GM10248 (cell line): Measurements from ENCODE around the gene TIMM8B.
"Not testable (repeated sequence)": the region's sequence is repeated elsewhere in the genome, so short reads cannot be mapped to it uniquely, and the experiment has no call there.

Experiments used
- CTCF ChIA-PET: fragments of 300-600 bp; sonication (Branson Sonifier 250); formaldehyde crosslinking; extraction: SDS; loops from one replicate; lab custom pipeline; 2021; ENCODE audit warnings: antibody characterized with exemption; lab: Yijun Ruan, JAX
- POLR2A ChIA-PET: fragments of 350-650 bp; sonication (Branson Sonifier 250); formaldehyde crosslinking; extraction: SDS; loops from one replicate; lab custom pipeline; 2020; ENCODE audit warnings: antibody characterized with exemption; lab: Yijun Ruan, JAX
- DNase-seq: peaks from one replicate; pipeline ENCODE4 v3.0.0; 2012; ENCODE audit errors: extremely low spot score
- TF ChIP-seq, protein P1 (sequence below): IDR thresholded peaks from 2 replicates; pipeline ENCODE4 v1.5.1; 2012; ENCODE audit warnings: mild to moderate bottlenecking, low read depth; ENCODE audit errors: extremely low read depth, missing control alignments, control extremely low read depth

The TIMM8B gene

DNA sequence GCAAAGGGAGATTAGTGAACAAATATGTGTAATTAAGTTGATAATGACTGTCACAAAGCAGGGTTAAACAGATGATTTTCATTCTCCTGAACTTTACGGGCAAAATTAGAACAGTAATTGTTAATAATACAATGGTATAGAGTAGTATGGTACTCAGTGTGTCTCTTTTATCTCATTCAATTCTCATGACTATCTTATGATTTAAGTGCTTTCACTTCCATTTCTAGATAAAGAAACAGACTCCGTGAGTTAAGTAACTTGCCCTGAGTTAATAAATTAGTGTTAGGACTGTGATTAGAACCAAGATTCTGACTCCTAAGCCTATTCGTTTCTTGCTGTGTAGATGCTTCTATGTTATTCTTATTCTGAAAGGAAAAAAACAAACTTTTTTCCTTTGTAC, 34.8 kb downstream of the TIMM8B start:
- POLR2A ChIA-PET, result no interaction called here
- TF ChIP-seq, protein P1, sequence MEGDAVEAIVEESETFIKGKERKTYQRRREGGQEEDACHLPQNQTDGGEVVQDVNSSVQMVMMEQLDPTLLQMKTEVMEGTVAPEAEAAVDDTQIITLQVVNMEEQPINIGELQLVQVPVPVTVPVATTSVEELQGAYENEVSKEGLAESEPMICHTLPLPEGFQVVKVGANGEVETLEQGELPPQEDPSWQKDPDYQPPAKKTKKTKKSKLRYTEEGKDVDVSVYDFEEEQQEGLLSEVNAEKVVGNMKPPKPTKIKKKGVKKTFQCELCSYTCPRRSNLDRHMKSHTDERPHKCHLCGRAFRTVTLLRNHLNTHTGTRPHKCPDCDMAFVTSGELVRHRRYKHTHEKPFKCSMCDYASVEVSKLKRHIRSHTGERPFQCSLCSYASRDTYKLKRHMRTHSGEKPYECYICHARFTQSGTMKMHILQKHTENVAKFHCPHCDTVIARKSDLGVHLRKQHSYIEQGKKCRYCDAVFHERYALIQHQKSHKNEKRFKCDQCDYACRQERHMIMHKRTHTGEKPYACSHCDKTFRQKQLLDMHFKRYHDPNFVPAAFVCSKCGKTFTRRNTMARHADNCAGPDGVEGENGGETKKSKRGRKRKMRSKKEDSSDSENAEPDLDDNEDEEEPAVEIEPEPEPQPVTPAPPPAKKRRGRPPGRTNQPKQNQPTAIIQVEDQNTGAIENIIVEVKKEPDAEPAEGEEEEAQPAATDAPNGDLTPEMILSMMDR, result no peak
- DNase-seq, result peak; percentile 17
- CTCF ChIA-PET, result no interaction called here

DNA sequence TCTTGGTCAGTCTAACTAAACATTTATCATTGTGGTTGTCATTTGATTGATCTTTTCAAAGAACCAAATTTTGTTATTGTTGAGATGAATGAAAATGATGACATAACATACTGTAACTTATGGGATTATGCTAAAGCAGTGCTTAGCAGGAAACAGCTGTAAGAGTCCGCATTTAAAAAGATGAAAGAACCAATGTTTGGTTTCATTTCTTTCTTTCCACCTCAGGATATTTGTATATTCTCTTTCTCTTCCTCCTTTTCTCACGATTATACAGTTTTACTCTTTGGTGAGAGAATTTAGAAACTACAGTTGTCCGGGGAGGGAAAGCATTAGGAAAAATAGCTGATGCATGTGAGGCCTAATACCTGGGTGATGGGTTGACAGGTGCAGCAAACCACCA, 35.8 kb downstream of the TIMM8B start:
- peak; percentile 40 for DNase-seq
- POLR2A ChIA-PET, result no interaction called here
- TF ChIP-seq, protein P1, result no peak
- CTCF ChIA-PET, result no interaction called here

DNA sequence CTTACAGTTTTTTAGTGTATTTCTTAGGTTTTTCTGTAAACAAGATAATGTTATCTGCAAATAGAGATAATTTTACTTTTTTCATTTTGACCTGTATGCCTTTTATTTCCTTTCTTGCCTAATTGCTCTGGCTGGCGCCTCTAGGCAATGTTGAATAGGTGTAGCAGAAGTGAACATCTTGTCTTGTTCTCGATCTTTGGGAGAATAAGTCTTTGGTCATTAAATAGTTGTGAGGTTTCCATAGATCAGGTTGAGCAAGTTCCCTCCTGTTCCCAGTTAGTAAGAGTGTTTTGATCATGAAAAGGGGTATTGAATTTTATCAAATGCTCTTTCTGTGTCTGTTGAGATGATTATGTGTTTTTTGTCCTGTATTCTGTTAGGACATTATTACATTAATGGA, 36.8 kb downstream of the TIMM8B start:
- TF ChIP-seq, protein P1, result no peak
- CTCF ChIA-PET, result no interaction called here
- POLR2A ChIA-PET, result no interaction called here
- DNase-seq, result no peak

DNA sequence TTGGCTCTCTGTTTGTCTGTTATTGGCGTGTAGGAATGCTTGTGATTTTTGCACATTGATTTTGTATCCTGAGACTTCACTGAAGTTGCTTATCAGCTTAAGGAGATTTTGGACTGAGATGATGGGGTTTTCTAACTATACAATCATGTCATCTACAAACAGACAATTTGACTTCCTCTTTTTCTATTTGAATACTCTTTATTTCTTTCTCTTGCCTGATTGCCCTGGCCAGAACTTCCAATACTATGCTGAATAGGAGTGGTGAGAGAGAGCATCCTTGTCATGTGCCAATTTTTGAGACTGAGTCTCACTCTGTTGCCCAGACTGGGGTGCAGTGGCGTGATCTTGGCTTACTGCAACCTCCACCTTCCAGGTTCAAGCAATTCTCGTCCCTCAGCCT, 38.3 kb downstream of the TIMM8B start:
- CTCF ChIA-PET, result interaction anchor here (0.7 kb wide), 1 partner anchor 84 kb away, joined by 3 read pairs; no protein-coding TSS in a partner anchor
- POLR2A ChIA-PET, DNase-seq: not testable (repeated sequence)

DNA sequence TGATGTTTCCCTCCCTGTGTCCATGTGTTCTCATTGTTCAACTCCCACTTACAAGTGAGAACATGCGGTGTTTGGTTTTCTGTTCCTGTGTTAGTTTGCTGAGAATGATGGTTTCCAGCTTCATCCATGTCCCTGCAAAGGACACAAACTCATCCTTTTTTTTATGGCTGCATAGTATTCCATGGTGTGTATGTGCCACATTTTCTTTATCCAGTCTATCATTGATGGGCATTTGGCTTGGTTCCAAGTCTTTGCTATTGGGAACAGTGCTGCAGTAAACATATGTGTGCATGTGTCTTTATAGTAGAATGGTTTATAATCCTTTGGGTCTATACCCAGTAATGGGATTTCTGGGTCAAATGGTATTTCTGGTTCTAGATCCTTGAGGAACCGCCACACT, 39.9 kb downstream of the TIMM8B start:
- CTCF ChIA-PET, DNase-seq, POLR2A ChIA-PET: not testable (repeated sequence)

DNA sequence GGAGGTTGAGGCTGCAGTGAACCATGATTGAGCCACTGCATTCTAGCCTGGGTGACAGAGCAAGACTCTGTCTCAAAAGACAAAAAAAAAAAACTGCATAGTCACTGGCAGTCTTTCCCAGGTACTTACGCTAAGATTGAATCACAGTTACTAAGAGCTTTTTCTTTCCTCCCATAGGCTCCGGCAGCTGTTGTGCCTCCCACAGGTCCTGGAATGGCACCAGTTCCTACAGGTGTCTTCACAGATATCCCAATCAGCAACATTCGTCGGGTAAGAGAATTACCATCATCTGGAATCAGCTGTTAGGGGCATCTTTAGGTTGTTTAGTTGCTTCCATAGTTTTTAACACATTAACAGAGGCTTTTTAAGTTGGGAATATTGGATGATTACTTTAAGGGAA, 41.6 kb downstream of the TIMM8B start:
- POLR2A ChIA-PET, result no interaction called here
- CTCF ChIA-PET, result interaction anchor here (1.7 kb wide), 1 partner anchor 21 kb away, joined by 3 read pairs; no protein-coding TSS in a partner anchor
- no peak for DNase-seq
- TF ChIP-seq, protein P1, result no peak

DNA sequence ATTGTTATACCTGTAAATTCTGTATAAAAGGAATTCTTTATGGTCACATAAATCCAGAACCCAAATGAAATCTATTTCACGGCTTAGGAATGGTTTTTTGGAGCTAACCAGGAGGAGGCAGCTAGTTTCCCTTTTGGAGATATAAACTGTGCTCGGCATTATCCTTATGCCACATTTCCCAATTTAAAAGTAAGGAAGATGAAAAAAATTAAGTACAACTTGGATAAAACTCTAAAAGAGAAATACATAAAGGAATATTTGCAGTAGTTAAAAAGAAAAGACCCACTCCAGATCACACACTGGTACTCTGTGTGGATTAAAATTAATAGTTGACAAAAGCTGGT, 43.6 kb downstream of the TIMM8B start:
- DNase-seq, result no peak
- ChIA-PET CTCF (interaction anchor here (1.1 to 1.5 kb wide), 2 partner anchors 18 to 105 kb away, joined by 3 to 4 read pairs; partner anchors contain the start of genes DIXDC1 and DLAT), POLR2A (no interaction called here)
- TF ChIP-seq, protein P1, result no peak
